Endothelial cell of umbilical vein (primary cell): Measurements from ENCODE around the gene HOXC13. TPM values are rescaled to one million over a fixed set of nuclear protein-coding genes. Genes with fewer than 3 reads are reported as not detected.

ENCODE experiments used
- BruUV-seq: library from RNA; stranded (reverse); fragments of 400-500 nt; replicated peaks from 2 replicates; lab custom pipeline; 2021; lab: Mats Ljungman, UMichigan
- CTCF ChIA-PET: fragments of 300-600, 350-600 bp; sonication (Branson Sonifier 250); formaldehyde crosslinking; loops from one replicate; lab custom pipeline; 2021; ENCODE audit warnings: antibody characterized with exemption, inconsistent platforms; lab: Charles Lee
- POLR2A ChIA-PET: fragments of 300-600, 350-600 bp; sonication (Branson Sonifier 250); formaldehyde crosslinking; loops from one replicate; lab custom pipeline; 2021; ENCODE audit warnings: antibody characterized with exemption, inconsistent platforms; lab: Charles Lee
- DNase-seq: peaks from one replicate; pipeline ENCODE4 v3.0.0-alpha.2; 2011; ENCODE audit warnings: low read depth, low spot score
- FAIRE-seq: peaks from 2 replicates; lab custom pipeline; 2011; peaks lifted over from hg19 to GRCh38; lab: Jason Lieb, UNC
- H2AFZ ChIP-seq: 2 replicates; pipeline ENCODE4 v1.6.0; 2012; ENCODE audit warnings: low read depth, low read length, control low read depth, inconsistent platforms
- H3K27ac ChIP-seq: 2 replicates; pipeline ENCODE4 v1.5.1; 2011; ENCODE audit warnings: low read depth, mild to moderate bottlenecking, control low read depth, low read length, moderate library complexity; ENCODE audit not compliant: insufficient read depth
- H3K27me3 ChIP-seq, 2 experiments: 2 replicates each; pipeline versions ENCODE4 v1.6.0 to v1.6.1; 2011; ENCODE audit warnings: low read length in 2 of 2, mixed read lengths in 1 of 2; ENCODE audit not compliant: control insufficient read depth in 2 of 2, insufficient read depth in 2 of 2
- H3K36me3 ChIP-seq, 2 experiments: 2 replicates in 1 of 2; 3 replicates in 1 of 2; pipeline ENCODE4 v1.5.1; 2011; ENCODE audit warnings: low read length in 2 of 2, mild to moderate bottlenecking in 1 of 2, moderate library complexity in 1 of 2; ENCODE audit not compliant: control insufficient read depth in 2 of 2, insufficient read depth in 2 of 2; ENCODE audit errors: extremely low read depth in 1 of 2
- H3K4me1 ChIP-seq: 3 replicates; pipeline ENCODE4 v1.5.1; 2011; ENCODE audit warnings: mild to moderate bottlenecking, low read length; ENCODE audit not compliant: control insufficient read depth, insufficient read depth; ENCODE audit errors: extremely low read depth
- H3K4me2 ChIP-seq: 2 replicates; pipeline ENCODE4 v1.6.1; 2011; ENCODE audit warnings: low read length, control low read depth, mixed read lengths; ENCODE audit not compliant: insufficient read depth
- H3K4me3 ChIP-seq, 3 experiments: fragments of 200-600 bp in 1 of 3; sonication (generic), shearing (Covaris generic) in 1 of 3; replicated peaks in 1 of 3; 2 replicates each; pipeline ENCODE4 v1.5.1; 2011 to 2016; ENCODE audit warnings: control low read depth in 3 of 3, low read length in 3 of 3, mild to moderate bottlenecking in 2 of 3, inconsistent platforms in 1 of 3, low read depth in 1 of 3, moderate library complexity in 1 of 3; ENCODE audit not compliant: insufficient read depth in 1 of 3
- H3K79me2 ChIP-seq: 2 replicates; pipeline ENCODE4 v1.6.0; 2012; ENCODE audit warnings: low read length, inconsistent platforms; ENCODE audit not compliant: control insufficient read depth, insufficient read depth
- H3K9ac ChIP-seq: replicated peaks from 2 replicates; pipeline ENCODE3; 2011; ENCODE audit warnings: low read length, control low read depth; ENCODE audit not compliant: insufficient read depth; ENCODE audit errors: extremely low read depth
- H3K9me1 ChIP-seq: replicated peaks from 3 replicates; pipeline ENCODE4 v1.6.0; 2011; ENCODE audit warnings: mild to moderate bottlenecking, low read length; ENCODE audit not compliant: control insufficient read depth, insufficient read depth; ENCODE audit errors: extremely low read depth
- H3K9me3 ChIP-seq: replicated peaks from 2 replicates; pipeline ENCODE4 v1.5.1; 2012; ENCODE audit warnings: low read length, inconsistent platforms; ENCODE audit not compliant: control insufficient read depth, insufficient read depth
- H4K20me1 ChIP-seq: replicated peaks from 2 replicates; pipeline ENCODE3; 2011; ENCODE audit warnings: mild to moderate bottlenecking, low read length; ENCODE audit not compliant: control insufficient read depth, insufficient read depth; ENCODE audit errors: extremely low read depth
- CTCF ChIP-seq, 2 donors: IDR thresholded peaks; 1 replicate in 1 of 2; 2 replicates in 1 of 2; pipeline ENCODE4 v1.5.1; 2011; ENCODE audit warnings: low read length in 2 of 2, mild to moderate bottlenecking in 2 of 2, moderate library complexity in 2 of 2, control low read depth in 1 of 2, inconsistent platforms in 1 of 2, low read depth in 1 of 2; ENCODE audit not compliant: insufficient read depth in 1 of 2; ENCODE audit errors: extremely low read depth in 1 of 2
- EZH2 ChIP-seq: IDR thresholded peaks from 2 replicates; pipeline ENCODE4 v1.6.1; 2012; ENCODE audit warnings: borderline replicate concordance, low read depth, mild to moderate bottlenecking, moderate library complexity, low read length, inconsistent platforms; ENCODE audit not compliant: severe bottlenecking
- FOS ChIP-seq: IDR thresholded peaks from 2 replicates; pipeline ENCODE4 v1.6.1; 2011; ENCODE audit warnings: mild to moderate bottlenecking, low read length, moderate library complexity, borderline replicate concordance; ENCODE audit not compliant: insufficient read depth
- MAX ChIP-seq: IDR thresholded peaks from 2 replicates; pipeline ENCODE4 v1.6.1; 2011; ENCODE audit not compliant: insufficient read depth, insufficient read length
- MYC ChIP-seq: IDR thresholded peaks from one replicate; pipeline ENCODE4 v1.6.1; 2011; ENCODE audit warnings: mild to moderate bottlenecking, low read depth, low read length
- dilution Hi-C: fragments of 300-500 bp; cut with MboI; formaldehyde crosslinking; loops from one replicate; pipeline ENCODE4 v1.15.0; 2019; ENCODE audit warnings: low sequenced_read_pairs; ENCODE audit not compliant: extremely low pct_ligation_motif_present
- intact Hi-C: fragments of 100-400 bp; cut with micrococcal nuclease; formaldehyde crosslinking; loops from one replicate; pipeline ENCODE4 v1.10.0; 2022
- polyA plus RNA-seq, 4 experiments: library from polyadenylated mRNA; depleted of rRNA in 3 of 4; stranded (reverse) in 3 of 4; unstranded in 1 of 4; fragments of >200 nt; gene quantifications; 2 replicates each; pipeline versions ENCODE4 v1.2.1 to v1.2.3, GENCODE V29; 2011 to 2012; ENCODE audit warnings: missing spikeins in 1 of 4
- total RNA-seq: library from RNA; stranded (reverse); gene quantifications from 2 replicates; pipeline ENCODE4 v1.2.3, GENCODE V29; 2021

HOXC13 gene
- total and polyA plus RNA-seq, 2 donors (not counting 3 experiments of a cell fraction or from before 2014, with no cell fraction given): not detected

GRCh38 chr12:53974084-53975063 lies 35.7 kb downstream of the HOXC13 start, which contains the start of gene HOTAIR:
HOTAIR (minus strand) TSS chr12:53974954.
- H3K9me3 ChIP-seq: no peaks in the 10 kb centered on the region
- no peak within 1 kb of the TSS for H2AFZ ChIP-seq
- no TSS peak for BruUV-seq
- peaks cover 87 to 98% of the 10 kb centered on the region in 2 experiments for H3K27me3 ChIP-seq
- no peak for DNase-seq
- dilution Hi-C loops (no loop called here), intact Hi-C loops (no loop called here)
- ChIA-PET POLR2A (no interaction called here), CTCF (interaction anchor here (0.6 kb wide), 2 partner anchors 14 to 155 kb away, joined by 3 to 4 read pairs; no protein-coding TSS in a partner anchor)
- H3K4me1 ChIP-seq: no peaks in the 10 kb centered on the region
- no peak within 1 kb of the TSS for H3K27ac ChIP-seq
- H3K79me2 ChIP-seq: no peaks in the 10 kb centered on the region
- H3K36me3 ChIP-seq: no peaks in the 10 kb centered on the region
- no peak within 1 kb of the TSS for H3K4me2 ChIP-seq
- no peaks in the 10 kb centered on the region for H3K9me1 ChIP-seq
- TF ChIP-seq EZH2: peak; percentile 86
- no peak for TF ChIP-seq MYC
- TF ChIP-seq FOS: no peak
- H4K20me1 ChIP-seq: no peaks in the 10 kb centered on the region
- no peak within 1 kb of the TSS for H3K9ac ChIP-seq
- no peak within 1 kb of the TSS for H3K4me3 ChIP-seq
- FAIRE-seq: no peak

- Histone ChIP-seq H3K4me2 (no peak overlapping the region), H3K79me2 (no peaks in the 10 kb centered on the region), H3K9me3 (no peaks in the 10 kb centered on the region), H3K4me1 (no peaks in the 10 kb centered on the region), H3K36me3 (no peaks in the 10 kb centered on the region), H2AFZ (no peak overlapping the region), H3K27ac (no peak overlapping the region), H4K20me1 (no peaks in the 10 kb centered on the region), H3K9me1 (no peaks in the 10 kb centered on the region), H3K9ac (no peak overlapping the region), H3K27me3 (peaks cover 86 to 96% of the 10 kb centered on the region in 2 experiments), H3K4me3 (no peak overlapping the region)
- dilution Hi-C loops: no loop called here
- DNase-seq: no peak
- no TSS peak for BruUV-seq
- POLR2A ChIA-PET: no interaction called here
- CTCF ChIA-PET: interaction anchor here (0.6 kb wide), 1 partner anchor 155 kb away, joined by 3 read pairs; no protein-coding TSS in a partner anchor
- TF ChIP-seq MAX (no peak), EZH2 (peak; percentile 21), CTCF (IDR thresholded peaks at IDR 0.05; ENCODE audit: extremely low read depth in 1 of 2, insufficient read depth in 1 of 2, low read depth in 1 of 2, low read length in 2 of 2) (no peak)
- intact Hi-C loops: no loop called here
- no peak for FAIRE-seq
Observed at GRCh38 chr12:53975064-53975471, 36.4 kb downstream of the HOXC13 start.
